ENCODE results near the gene GP1BB.
A peak's percentile ranks its signal among the peaks of the same experiment; 100 is the strongest.
"Not testable (repeated sequence)": the region's sequence is repeated elsewhere in the genome, so short reads cannot be mapped to it uniquely, and the experiment has no call there.

GP1BB gene

GRCh38 chr22:19723232-19723982 lies at the start of gene GP1BB:
Gene GP1BB (plus strand): TSS chr22:19723539. CDS start chr22:19723570, 31 bp downstream.
- DNase-seq (ENCODE audit: low read depth): no peak

DNA sequence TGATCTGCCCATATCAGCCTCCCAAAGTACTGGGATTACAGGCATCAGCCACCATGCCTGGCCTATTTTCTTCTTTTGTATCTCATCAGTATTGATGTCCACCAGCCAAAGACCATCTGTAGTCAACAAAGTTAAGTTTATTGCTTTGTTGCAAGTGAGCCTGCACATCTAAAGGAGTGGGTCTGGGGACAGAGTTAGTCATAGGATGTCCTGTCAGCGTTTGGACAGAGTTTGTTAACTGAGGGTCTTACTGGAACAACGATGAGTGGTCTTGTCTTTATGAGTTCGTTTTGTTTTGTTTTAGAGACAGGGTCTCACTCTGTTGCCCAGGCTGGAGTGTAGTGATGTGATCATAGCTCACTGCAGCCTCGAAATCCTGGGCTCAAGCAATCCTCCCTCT lies 49.7 kb upstream of the GP1BB start:
- DNase-seq (ENCODE audit: low read depth): no peak

- no peak for DNase-seq (ENCODE audit: low read depth)
Observed at GRCh38 chr22:19674129-19674928, 49.0 kb upstream of the GP1BB start.

DNA sequence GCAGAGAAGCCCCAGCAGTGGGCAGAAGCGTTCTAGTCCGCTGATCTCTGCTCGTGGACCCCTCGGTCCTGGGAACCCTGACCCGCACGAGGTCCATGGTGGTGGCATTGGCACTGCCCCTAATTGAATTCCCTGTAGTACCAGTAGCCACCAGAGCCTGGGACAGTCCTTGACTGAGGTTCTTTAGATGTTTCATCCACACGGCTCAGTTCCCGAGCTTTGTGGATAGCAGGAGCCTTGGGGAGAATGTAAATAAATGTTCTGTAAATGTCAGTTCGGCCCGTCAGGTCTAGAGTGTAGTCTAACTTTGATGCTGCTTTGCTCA lies 48.4 kb upstream of the GP1BB start:
- DNase-seq (ENCODE audit: low read depth): no peak

GRCh38 chr22:19675428-19675827 lies 47.9 kb upstream of the GP1BB start:
- DNase-seq (ENCODE audit: low read depth): no peak

DNA sequence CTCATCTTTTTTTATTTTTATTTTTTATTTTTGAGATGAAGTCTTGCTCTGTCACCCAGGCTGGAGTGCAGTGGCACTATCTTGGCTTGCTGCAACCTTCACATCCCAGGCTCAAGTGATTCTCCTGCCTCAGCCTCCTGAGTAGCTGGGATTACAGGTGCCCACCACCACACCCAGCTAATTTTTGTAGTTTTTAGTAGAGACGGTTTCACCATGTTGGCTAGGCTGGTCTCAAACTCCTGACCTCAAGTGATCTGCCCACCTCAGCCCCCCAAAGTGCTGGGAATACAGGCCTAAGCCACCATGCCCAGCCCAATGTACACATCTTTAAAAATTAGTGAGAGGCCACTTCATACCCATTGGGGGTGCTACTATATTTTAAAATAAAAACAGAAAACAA lies 46.9 kb upstream of the GP1BB start:
- DNase-seq (ENCODE audit: low read depth): not testable (repeated sequence)

- DNase-seq (ENCODE audit: low read depth): no peak
Observed at GRCh38 chr22:19678949-19679521, 44.3 kb upstream of the GP1BB start.

DNA sequence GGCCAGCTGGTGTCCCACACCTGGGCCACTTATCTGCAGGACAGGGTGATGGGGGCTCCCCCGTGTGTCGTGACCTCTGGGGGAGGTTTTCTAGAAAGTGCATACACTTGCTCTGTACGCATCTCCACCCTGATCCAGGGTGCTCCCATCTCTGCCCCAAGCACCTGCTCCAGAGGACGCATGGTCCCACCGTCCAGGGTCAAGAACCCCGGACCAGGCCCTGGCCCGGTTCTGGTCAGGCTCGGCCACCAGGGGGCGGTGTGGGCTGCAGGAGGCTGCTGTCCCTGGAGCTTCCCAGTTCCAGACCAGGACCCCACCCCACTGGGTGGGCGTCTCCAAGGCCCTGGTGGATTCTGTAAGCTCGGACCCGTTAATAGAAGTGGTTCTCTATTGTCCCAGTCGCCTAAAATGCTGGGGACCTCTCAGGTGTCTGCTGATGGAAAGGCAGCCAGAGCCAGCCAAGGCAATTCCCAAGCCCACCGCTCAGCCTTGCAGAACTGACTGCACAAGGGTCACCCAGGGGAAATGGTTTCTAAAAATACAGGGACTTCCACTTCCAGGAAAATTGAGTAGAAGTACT lies 43.7 kb upstream of the GP1BB start:
- DNase-seq (ENCODE audit: low read depth): peak; percentile 32

DNA sequence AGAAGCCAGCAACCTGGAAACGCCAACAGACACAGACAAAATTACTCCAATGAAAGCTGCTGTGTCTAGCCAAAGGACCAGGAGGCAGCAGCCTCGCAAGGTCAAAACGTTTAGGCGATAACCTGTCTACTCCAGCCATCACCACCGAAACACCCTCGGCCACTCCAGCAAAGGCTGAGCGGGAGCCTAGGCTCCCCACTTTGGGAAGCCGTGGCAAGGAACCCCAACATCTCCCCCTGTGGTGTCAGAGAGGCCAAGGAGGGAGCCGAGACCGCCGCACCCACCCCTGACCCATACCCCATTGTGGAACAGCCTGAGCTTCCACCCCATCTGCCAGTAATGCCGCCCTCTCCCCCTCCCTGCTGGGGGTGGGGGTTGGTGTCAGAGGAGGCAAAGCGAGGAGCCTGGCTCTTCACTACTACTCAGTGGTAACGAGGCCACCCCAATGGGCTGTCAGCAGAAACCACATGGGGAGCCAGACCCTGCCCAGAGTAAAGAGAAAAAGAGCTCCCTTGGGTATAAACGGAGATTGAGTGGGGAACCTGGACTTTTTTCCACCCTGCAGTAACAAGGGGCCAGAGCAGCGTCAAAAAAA lies 43.0 kb upstream of the GP1BB start:
- DNase-seq (ENCODE audit: low read depth): no peak

DNA sequence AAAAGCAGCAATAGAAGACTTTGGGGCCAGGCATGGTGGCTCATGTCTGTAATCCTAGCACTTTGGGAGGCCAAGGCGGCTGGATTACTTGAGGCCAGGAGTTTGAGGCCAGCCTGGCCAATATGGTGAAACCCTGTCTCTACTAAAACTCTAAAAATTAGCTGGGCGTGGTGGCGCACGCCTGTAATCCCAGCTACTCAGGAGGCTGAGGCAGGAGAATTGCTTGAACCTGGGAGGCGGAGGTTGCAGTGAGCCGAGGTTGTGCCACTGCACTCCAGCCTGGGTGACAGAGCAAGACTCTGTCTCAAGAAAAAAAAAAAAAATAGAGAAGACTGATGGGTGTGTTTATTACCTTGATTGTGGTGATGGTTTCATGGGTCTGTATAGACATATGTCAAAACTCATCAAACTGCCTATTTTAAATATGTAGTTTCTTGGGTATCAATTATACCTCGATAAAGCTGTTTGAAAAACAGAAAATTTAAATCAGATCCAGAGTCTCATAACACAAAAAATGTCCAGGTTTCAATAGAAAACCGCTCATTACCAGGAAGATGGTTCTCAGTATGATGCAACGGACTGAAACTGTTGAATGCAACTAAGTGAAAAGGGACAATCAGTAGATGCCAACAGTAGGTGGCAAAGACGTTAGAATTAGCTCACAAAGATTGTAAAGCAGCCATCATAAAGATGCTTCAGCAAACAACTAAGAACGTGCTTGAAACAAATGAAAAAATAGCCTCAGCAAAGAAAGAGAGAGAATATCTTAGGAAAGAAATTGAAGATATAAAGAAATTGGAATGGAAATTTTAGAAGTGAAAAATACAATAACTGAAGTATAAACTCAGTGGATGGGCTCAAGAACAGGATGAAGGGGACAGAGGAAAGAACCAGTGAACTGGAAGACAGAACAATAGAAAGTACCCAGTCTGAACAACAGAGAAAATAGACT lies 42.2 kb upstream of the GP1BB start:
- DNase-seq (ENCODE audit: low read depth): no peak

GRCh38 chr22:19681863-19682245 lies 41.5 kb upstream of the GP1BB start:
- no peak for DNase-seq (ENCODE audit: low read depth)

GRCh38 chr22:19686946-19687345 lies 36.4 kb upstream of the GP1BB start:
- DNase-seq (ENCODE audit: low read depth): no peak

GRCh38 chr22:19687561-19688300 lies 35.6 kb upstream of the GP1BB start:
- no peak for DNase-seq (ENCODE audit: low read depth)

DNA sequence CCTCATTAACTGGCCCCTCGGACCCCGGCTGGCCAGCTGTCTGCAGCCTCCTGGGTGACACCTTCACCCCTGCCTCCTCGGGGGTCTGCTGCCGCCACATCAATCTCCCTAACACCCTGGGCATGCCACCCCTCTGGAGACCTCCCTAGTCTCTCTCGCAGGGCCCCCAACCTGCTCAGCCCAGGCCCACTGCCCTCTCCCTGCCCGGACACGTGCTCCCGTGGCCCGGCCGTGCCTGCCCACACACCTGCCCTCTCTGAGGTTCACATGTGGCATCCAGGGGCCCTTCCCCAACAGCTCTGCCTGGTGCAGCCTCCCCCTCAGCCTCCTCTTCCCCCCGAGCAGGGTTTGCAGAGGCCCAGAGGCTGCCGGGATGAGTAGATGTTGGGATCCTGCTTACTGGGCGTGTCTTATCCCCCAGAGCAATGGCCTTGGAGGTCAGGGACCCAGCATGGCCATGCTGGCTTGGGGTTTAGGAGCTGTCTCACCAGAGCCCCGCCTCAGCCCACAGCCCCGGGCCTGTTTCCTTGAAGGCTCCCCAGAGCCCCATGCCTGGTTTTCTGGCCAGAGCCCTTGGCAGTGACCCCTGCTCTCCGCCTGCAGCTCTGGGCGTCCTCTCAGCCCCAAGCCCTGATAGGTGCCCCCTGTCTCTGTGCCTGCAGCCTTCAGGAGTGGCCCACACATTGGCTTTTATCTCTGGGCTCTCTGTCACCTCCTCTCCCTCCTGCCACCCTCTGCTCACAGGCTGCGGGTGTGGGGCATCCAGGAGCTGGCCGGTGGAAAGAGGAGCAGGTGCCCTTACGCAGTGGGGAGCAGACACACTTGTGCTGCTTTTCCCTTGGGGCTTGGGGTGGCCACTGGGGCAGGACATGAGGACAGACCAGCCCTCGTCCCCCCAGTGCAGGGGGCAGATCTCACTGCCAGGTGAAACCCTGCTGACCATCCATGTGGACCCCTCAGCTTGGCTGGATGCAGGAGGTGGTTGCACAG lies 34.7 kb upstream of the GP1BB start:
- no peak for DNase-seq (ENCODE audit: low read depth)

GRCh38 chr22:19689408-19689807 lies 33.9 kb upstream of the GP1BB start:
- DNase-seq (ENCODE audit: low read depth): no peak

DNA sequence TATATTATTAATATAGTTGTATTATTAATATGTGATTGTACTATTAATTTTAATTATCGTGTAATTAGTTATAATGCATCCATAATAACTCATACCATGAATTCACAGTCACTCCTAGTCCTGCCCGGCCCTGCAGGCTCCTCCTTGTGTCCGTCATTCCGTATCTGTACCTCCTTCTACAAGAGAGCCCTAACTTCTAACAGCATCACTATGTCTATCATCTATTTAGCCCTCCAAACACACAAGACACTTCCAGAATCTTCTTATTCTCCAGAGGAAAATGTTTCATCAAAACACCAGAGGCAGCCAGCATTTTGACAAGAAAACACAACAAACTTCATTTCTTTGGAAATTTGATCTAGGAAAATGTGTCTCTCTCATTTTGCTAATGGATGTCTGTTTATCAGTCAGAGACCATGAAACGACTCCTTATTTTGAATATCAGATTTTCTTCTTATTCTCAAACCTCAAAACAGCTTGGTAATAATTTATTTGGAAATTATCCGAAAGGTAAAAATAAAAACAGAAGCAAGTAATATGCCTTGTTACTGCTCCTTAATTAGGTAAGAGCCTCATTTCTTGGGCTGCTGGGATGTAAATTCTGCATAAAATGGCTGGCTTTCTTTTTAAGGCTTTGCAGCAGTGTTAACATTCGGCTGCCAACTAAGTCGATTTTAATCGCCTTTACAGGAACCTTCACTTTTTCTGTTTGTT lies 32.2 kb upstream of the GP1BB start:
- no peak for DNase-seq (ENCODE audit: low read depth)

DNA sequence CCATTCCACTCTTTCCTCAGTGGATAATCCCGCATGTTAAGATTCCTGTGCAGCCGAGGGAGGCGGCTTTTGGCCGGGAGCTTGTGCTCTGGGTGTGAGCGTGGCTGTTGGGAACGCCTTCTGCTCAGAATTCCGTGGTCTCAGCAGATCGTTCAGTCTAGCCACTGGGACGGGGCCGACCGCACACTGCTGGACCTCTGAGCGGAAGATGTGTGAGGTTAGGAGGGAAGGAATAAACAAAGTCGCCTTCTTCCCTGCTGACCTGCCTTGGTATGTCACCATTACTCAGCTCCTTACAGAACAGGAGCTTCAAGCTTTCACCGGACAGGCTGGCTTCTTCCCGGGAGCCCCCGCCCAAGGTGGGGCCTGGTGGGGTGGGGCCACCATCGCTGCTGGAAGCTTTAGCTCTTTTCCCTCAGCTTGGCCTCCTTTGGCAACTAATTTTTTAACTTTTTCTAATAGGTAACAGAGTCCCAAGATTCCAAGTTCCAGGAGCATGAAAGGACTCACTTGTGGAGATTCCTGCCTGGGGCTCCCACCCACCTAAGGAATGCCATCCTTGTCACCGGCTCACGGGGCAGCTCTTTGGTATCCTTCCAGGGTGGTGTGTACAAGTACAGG lies 31.5 kb upstream of the GP1BB start:
- no peak for DNase-seq (ENCODE audit: low read depth)

DNA sequence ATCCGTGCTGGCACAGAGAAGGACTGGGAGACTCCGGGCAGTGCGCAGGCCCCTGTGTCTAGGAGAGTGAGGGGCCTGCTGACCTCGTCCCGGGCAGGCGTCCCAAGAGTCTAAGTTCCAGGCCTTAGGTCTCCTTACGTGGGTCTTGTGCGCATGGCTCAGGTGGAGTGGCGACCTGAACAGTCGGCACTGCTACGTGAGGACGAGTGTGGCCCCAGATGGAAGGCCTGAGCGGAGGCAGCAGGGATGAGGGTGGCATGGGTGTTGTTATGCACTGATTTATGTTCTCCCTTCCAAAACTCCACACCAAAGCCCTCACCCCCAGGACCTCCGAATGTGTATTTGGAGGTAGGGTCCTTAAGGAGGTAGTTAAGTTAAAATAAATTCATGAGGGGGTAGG lies 29.8 kb upstream of the GP1BB start:
- no peak for DNase-seq (ENCODE audit: low read depth)

Measured in stimulated activated CD4-positive, alpha-beta T cell treated with anti-CD3 and anti-CD28 coated beads, Interleukin-2, amount 100 ng/mL, for 4 hours (primary cell).